Globus pallidus (tissue), 1 donor: ENCODE data around the gene OR52L1.

Experiments used
- DNase-seq: peaks from one replicate; pipeline ENCODE4 v3.0.0-alpha.2; 2015; ENCODE audit warnings: low spot score

The OR52L1 gene

GRCh38 chr11:5940748-5941147 is 46.0 kb downstream of the OR52L1 start:
- no peak for DNase-seq

DNA sequence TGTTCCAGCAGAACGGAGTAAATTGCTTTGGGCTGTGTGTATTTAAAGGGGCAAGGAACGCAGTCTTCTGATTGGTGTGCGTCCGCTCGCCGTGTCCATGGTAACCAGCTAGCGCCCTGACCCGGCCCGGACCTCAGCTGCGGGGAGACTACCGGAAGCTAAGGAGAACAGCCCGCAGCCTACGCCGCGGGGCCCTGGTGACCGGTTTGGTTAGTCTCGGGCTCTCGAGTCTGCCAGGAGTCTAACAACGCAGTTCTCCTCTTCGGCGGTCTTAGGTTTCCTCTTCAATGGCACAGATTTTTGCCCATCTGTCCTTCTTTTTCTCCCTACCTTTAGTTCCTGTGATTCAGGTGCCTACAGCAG is 48.2 kb downstream of the OR52L1 start:
- no peak for DNase-seq

GRCh38 chr11:5937868-5938602 is 48.8 kb downstream of the OR52L1 start:
- no peak for DNase-seq
